ENCODE measurements around the gene ATAD3A.
"Not testable (repeated sequence)": the region's sequence is repeated elsewhere in the genome, so short reads cannot be mapped to it uniquely, and the experiment has no call there.

ATAD3A gene

DNA sequence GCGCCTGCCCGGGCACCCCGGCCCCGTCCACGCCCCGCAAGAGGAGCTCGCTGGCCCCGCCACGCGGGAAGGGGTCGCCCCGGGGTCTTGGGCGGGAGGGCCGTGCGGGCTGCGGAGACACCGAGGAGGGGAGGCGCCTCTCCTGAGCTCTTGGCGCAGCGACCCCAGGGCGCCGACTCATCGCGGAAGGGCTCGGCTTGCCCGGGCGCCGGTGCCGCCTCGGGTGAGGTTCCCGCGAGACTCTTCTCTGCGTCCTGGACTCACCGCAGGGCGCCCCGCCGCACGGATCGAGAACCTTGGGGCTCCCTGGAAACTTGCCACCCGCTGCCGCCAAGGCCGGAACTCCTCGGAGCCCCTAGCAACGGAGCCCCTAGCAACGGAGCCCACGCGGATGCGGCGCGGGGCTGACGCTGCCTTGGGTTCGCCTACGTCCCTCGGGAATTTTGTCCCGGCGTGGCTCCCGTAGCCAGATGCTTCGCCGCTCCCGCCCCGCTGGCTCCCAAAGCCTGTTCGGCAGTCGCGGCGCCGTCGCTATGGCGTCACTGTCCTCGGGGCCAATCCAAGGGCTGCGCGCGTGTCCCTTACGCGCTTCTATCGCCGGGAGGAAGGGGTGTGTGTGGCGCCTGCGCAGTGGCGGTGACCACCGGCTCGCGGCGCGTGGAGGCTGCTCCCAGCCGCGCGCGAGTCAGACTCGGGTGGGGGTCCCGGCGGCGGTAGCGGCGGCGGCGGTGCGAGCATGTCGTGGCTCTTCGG, at the start of gene ATAD3A:
TSS of gene ATAD3A (plus strand) at position 630 of the 753 bp plus-strand sequence. CDS start at position 737, 107 bp downstream.
- intact Hi-C loops (cut with DNase I): no loop called here
- DNase-seq: peak; percentile 98 to 100 (median 99)

DNA sequence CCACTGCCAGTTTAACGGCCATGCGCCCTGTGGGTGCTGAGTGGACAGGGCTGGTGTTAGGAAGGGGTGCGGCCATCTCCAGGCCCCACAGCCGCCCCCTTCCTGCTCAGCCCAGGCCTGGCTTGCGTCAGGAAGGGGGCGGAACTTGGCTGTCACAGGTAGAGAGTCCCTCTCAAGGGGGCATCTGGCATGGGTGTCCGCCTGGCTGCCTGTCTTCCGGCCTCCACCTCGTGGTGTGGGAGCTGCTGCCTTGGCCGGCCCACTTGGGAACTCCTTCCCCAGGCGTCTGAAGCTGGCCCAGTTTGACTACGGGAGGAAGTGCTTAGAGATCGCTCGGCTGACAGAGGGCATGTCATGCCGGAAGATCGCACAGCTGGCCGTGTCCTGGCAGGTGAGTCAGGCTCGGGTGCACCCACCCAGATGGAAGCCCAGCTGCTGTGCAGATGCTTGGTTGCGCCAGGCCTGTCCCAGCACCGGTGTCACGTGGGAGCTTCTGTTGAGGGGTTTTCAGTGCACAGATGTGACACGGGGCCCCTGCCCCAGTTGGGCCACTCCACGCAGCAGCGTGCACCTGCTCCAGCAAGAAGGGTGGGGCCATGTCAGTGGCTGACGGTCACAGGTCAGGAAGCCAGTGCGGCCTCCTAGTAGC, 49.5 kb upstream of the ATAD3A start:
- intact Hi-C loops (cut with DNase I): no loop called here
- no peak for DNase-seq

DNA sequence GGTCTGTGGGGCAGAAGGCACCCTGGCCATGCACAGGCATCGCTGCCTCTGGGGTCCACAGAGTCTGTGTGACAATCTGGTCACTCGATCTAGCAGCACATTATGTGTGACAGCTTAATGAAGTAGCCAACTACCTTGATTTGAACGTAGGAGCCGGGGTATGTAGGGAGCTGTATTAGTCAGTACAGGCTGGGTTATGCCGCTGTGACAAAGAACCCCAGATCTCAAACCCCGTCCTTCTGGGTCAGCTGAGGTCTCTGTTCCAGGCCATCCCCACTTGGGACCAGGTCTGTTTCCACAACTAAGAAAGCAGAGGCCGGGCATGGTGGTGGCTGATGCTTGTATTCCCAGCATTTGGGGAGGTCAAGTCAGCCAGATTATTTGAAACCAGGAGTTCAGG, 48.6 kb upstream of the ATAD3A start:
- no peak for DNase-seq
- intact Hi-C loops (cut with DNase I): no loop called here

DNA sequence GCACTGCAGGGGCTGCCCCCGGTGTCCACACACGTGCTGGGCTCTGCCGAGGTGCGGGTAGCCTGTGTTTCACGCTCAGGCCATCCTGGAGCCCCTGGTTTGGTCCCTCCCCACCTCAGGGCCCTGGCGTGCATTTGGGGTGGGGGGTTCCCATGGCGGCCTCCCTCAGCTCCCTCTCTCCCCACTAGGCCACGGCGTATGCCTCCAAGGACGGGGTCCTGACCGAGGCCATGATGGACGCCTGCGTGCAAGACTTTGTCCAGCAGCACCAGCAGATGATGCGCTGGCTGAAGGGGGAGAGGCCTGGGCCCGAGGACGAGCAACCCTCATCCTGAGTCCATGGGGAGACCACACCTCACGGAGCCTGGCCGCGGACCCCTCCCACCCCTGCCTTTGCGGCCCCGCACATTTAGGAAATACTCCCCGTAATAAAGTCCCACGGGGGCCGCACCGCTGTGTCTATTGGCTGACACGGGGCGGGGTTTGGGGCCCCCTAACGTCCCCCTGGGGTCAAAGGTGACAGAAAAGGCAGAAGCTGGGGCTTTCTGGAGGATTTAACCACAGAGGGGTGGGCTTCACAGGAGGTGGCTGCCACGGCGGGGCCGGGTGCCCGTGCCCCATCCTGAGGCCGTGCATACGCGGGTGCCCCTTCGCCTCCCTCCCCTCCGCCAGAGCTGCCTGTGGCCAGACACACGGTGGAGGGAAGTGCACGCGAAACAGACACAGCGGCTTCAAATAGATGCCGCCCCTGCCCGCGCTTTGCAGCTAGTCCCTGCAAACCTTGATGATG, 43.6 kb upstream of the ATAD3A start:
- DNase-seq; intact Hi-C loops (cut with DNase I): not testable (repeated sequence)

DNA sequence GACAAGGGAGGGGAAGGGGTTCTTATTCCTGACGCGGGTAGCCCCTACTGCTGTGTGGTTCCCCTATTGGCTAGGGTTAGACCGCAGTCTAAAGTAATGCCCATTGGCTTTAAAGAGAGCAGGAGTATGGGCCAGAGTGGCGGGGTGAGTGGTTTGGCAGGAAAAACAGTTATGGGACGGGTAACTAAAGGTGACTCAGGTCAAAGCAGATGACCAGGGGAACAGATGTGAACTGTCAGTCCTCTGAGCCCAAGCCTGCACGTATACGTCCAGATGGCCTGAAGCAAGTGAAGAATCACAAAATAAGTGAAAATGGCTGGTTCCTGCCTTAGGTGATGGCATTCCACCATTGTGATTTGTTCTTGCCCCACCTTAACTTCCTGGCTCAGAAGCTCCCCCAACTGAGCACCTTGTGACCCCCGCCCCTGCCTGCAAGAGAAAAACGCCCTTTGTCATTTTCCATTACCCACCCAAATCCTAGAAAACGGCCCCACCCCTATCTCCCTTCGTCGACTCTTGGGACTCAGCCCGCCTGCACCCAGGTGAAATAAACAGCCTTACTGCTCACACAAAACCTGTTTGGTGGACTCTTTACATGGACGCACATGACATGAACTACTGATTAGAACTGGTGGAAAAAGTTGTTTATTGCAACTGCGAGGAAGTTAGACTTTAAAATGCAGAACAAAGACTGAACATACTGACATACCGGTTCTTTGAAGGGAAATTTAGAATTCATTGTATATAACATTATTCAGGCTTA, 41.2 kb upstream of the ATAD3A start:
- intact Hi-C loops (cut with DNase I): no loop called here
- no peak for DNase-seq

DNA sequence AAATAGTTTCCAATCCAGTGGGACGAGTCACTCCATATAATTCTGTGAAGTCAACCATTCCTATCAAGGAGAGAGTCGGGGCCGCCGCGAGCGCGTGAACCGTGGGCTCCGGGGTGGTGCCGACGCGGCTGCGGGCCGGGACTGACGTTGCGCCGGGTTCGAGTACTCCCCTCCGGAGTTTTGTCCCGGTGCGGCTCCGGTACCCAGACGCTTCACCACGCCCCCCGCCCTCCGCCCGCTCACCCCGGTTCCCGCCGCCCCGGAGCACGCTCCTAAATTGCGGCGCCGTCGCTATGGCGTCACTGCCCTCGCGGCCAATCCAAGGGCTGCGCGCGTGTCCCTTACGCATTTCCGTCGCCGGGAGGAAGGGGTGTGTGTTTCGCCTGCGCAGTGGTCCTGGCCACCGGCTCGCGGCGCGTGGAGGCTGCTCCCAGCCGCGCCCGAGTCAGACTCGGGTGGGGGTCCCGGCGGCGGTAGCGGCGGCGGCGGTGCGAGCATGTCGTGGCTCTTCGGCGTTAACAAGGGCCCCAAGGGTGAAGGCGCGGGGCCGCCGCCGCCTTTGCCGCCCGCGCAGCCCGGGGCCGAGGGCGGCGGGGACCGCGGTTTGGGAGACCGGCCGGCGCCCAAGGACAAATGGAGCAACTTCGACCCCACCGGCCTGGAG, 40.4 kb upstream of the ATAD3A start, which contains the start of gene ATAD3B:
TSS of gene ATAD3B (plus strand) at position 377 of the 664 bp plus-strand sequence. CDS start at position 497, 120 bp downstream.
- DNase-seq: peak; percentile 91 to 99 (median 94)
- intact Hi-C loops (cut with DNase I): no loop called here

DNA sequence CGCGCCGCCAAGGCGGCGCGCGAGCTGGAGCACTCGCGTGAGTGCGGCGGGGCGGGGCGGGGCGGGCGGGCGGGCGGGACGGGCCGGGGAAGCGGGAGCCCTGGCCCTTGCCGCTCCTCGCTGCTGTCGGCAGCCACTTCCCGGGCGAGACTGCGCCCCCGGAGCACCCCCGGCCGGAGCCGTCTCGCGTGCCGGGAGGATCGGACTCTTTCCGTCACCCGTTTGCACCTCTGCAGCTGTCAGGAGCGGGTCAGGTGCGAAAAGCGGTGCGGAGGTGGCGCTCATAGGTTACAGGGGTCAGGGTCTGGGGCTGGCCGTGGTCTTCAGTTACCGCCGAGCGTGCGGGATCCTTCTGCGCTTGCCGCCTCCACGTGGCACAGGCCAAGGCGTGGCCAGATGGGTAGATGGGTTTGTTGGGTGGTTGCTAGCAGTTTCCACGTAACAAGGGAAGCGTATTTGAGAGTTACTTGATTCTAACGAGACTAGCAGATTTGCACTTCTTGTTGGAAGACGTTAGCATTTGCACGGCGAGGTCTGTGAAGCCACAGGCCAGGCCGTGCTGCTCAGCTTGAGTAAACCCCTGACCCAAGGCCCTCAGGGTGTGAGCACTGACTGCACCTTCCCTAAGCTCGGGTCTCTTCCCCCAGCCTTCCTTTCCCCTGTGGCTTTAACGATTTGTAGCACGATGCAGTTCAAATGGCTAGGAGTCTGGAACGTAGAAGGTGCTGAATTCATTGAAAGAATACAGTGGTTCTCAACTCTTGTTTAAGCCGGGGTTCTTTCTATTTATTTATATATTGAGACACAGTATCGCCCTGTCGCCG, 39.7 kb upstream of the ATAD3A start:
- intact Hi-C loops (cut with DNase I); DNase-seq: not testable (repeated sequence)

DNA sequence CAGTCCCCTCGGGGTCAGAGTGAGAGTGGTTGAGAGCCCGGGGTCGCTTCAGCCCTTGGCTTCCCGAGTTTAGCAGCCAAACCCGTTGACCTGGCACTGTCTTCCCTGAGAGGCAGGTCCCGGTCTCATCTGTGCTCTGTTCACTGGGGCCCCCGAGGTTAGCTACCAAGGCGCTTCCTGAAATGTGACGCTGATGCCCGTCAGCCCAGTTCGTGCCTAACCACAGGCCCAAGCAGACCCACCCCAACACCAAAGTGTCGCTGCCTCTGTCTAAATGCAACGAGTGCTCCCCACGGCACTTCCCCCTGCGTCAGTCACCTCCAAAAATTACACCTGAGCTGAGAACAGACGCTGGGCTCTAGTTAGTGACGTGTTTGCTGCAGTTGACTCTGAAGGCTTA, 36.0 kb upstream of the ATAD3A start:
- intact Hi-C loops (cut with DNase I); DNase-seq: not testable (repeated sequence)

DNA sequence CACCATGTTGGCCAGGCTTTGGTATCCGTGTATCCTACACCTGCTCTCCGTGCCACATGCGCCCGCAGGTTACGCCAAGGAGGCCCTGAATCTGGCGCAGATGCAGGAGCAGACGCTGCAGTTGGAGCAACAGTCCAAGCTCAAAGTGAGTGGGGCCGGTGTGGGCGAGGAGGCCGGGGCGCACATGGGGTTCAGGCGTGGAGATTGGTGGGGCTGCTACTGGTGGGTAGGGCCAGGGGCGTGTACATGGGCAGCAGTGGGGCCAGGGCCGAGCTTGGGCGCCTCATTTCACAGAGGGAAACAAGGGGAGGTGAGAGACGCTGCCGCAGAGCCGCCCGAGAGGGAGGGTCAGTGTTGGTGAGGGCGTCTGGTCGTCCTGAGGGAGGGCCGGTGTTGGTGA, 34.8 kb upstream of the ATAD3A start:
- intact Hi-C loops (cut with DNase I): no loop called here
- no peak for DNase-seq

DNA sequence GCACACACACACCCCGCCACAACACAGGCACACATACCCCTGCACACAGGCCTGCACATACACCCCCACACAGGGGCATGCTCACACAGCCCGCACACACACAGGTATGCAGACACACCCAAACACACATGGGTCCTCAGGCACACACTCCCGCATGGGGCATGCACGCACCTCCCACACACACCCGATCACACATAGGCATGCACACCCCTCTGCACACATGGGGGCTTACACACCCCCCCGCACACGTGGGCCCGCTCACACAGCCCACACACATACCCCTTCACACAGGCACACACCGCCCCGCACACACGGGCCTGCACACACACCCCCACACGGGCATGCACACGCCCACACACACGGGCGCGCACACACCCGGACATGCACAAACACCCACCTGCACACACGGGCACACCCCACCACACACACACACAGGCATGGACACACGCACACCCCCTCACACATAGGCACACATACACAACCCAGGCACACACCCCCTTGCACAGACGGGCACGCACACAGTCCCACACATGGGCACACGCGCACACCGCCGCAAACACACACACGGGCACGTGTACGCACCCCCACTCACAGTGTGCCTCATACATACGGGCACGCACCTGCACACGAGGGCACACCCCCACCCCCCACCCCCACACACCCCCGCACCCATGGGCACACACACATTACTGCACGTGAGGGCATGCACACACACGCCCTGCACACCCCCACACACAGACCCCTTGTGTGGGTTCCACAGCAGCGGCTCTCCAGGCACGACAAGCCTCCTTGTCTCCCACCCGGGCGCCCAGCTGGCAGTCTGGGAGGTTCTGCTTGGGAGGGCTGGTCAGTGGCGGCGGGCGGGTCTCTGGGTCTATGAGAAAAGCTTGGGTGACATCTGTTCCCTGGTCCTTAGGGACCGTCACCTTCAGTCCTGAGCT, 32.1 kb upstream of the ATAD3A start:
- intact Hi-C loops (cut with DNase I): no loop called here
- peak in 1 of 10 donors; percentile 70 for DNase-seq

DNA sequence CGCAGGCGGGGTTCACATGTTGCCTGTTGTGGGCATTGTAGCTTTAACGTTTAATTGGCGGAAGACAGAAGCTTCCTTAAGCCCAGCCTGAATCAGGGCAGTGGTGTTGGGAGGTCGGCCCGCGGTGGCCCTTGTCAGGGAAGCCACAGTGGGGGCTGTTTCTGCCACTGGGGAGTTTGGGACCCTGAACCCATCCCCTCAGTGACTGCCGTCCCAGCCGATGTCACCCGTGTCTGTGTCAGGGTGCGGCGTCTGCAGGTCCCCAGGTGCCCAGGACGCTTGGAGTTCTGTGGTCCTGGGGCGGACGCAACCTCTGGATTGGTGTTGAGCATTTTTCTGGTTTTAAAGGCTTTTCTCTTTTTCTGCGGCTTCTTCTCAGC, 31.5 kb upstream of the ATAD3A start:
- intact Hi-C loops (cut with DNase I): not testable (repeated sequence)
- DNase-seq: peak in 1 of 10 donors; percentile 74

DNA sequence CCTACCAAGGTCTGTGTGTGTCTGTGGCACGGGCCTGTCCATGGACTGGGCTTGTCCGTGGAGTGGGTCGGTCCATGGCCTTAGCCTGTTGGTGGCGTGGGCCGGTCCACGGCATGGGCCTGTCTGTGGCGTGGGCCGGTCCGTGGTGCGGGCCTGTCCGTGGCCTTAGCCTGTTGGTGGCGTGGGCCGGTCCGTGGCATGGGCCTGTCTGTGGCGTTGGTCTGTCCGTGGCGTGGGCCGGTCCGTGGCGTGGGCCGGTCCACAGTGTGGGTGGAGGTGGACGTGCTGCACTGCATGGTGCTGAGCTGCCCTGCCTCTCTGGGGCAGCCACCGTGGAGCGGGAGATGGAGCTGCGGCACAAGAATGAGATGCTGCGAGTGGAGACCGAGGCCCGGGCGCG, 30.2 kb upstream of the ATAD3A start:
- intact Hi-C loops (cut with DNase I): not testable (repeated sequence)
- peak in 1 of 10 donors; percentile 55 for DNase-seq

DNA sequence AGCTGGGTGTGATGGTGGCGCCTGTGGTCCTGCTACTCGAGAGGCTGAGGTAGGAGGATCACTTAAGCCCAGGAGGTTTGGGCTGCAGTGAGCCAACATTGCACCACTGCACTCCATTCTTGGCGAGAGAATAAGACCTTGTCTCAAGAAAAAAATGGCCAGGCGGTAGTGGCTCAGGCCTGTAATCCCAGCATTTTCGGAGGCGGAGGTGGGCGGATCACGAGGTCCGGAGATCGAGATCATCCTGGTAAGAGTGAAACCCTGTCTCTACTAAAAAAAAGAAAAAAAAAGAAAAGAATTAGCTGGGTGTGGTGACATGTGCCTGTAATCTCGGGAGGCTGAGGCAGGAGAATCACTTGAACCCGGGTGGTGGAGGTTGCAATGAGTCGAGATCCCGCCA, 29.1 kb upstream of the ATAD3A start:
- peak in 1 of 10 donors; percentile 65 for DNase-seq
- intact Hi-C loops (cut with DNase I): no loop called here

DNA sequence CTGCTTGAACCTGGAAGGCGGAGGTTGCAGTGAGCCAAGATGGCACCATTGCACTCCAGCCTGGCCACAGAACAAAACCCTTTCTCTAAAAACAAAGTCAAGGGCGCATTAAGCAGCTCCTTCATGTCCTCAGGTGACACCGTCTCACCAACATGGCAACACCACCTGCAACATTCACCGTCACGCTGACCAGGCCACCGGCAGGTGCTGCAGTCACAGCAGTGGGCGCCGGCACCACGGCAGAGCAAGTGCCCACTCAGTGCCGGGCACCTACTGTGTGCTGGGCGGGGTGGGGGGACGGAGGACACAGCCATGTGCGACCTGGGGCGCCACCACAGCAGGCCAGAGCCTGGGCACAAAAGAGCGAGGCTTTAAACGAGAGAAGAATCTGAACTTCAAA, 28.2 kb upstream of the ATAD3A start:
- intact Hi-C loops (cut with DNase I): no loop called here
- peak in 1 of 10 donors; percentile 67 for DNase-seq

DNA sequence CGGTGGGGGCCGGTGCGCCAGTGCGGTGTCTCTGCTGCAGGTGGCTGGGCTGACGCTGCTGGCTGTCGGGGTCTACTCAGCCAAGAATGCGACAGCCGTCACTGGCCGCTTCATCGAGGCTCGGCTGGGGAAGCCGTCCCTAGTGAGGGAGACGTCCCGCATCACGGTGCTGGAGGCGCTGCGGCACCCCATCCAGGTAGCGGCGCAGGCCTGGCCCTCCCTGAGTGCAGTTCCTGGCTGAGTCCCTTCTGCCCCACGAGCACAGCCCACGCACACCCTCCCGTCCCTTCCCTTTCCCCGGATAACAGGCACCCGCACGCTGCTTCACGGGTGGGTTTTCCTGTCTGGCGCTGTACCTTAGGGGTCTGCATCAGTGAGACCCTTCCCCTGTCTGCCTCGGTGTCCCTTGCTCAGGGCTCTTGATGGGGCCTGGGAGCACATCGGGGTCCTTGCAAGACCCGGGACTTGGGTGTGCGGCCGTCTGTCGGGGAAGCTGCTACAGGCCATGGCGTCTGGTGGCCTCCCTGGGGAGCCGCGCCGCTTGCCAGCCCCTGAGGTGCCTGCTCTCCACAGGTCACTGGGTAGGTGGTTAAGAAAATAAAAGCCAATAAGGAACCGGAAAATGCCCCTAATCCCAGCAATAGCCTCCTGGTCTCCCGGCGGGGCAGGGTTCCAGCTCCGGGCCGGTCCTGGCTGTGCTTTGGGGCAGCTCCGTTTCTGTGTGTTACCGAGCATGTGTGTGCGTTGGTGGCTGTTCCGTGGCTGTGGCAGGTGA, 26.8 kb upstream of the ATAD3A start:
- intact Hi-C loops (cut with DNase I): not testable (repeated sequence)
- peak in 1 of 10 donors; percentile 62 for DNase-seq

DNA sequence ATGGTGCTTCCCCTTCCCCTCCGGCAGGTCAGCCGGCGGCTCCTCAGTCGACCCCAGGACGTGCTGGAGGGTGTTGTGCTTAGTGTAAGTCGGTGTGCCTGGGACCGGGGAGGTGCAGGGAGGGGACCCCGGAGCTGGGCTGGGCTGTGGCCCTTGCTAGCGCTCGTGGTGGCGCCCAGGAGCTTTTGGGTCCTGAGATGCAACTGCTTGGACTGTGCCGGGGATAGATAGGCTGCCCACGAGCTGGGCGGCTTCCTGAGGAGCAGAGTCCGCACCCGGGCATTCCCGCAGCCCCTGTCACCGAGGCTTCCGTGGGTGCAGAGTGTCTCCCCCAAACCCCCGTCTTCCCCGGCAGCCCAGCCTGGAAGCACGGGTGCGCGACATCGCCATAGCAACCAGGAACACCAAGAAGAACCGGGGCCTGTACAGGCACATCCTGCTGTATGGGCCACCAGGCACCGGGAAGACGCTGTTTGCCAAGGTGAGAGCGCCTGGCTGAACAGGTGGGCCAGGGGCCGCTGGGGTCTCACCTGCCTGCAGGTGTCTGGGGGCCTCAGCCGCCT, 26.1 kb upstream of the ATAD3A start:
- peak in 1 of 10 donors; percentile 78 for DNase-seq
- intact Hi-C loops (cut with DNase I): not testable (repeated sequence)

DNA sequence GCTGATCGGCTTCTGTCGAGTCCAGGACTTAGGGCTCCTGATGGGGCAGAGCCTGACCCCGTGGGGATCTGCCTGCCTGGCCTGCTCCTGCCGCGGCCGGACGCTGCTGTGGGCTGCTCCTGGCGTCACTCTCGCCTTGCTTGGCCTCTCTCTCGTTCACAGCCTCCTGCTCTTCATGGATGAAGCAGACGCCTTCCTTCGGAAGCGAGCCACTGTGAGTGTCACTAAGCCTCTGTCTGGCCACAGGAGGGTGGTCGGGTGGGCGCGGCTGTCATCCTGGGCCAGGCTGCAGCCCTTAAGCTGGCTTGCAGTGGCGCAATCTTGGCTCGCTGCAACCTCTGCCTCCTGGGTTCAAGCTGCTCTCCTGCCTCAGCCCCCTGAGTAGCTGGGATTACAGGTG, 24.3 kb upstream of the ATAD3A start:
- peak in 1 of 10 donors; percentile 47 for DNase-seq
- intact Hi-C loops (cut with DNase I): no loop called here

All from posterior cingulate gyrus (tissue), 11 donors.